ENCODE results near the gene NBDY. TPM values are rescaled to one million over a fixed set of nuclear protein-coding genes. Genes with fewer than 3 reads are reported as not detected.

Gene NBDY
- total and polyA plus RNA-seq, 2 of the 13 experiments (the other 11 are each of a cell fraction or from before 2014, with no cell fraction given), result 1.4 to 1.7 TPM

DNA sequence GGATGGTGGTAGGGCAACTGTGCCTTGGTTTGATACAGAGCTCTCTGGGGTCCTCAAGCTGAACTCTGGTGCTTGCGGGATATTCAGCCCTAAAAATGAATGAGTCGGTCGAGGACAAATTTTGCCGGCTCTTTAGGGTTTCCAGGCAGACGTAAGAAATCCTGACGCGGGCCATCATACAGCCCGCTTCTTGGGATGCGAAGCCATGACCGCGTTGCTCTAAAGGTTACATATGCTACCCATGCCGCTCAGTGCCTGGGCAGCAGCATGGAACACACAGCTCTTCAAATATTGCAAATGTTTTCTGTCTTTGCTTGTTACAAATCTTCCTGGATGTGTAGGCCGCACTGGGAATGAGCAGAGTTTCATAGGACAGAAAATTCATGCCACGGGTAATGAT lies 55.6 kb downstream of the NBDY start (continued):
- TF ChIP-seq, protein P1, sequence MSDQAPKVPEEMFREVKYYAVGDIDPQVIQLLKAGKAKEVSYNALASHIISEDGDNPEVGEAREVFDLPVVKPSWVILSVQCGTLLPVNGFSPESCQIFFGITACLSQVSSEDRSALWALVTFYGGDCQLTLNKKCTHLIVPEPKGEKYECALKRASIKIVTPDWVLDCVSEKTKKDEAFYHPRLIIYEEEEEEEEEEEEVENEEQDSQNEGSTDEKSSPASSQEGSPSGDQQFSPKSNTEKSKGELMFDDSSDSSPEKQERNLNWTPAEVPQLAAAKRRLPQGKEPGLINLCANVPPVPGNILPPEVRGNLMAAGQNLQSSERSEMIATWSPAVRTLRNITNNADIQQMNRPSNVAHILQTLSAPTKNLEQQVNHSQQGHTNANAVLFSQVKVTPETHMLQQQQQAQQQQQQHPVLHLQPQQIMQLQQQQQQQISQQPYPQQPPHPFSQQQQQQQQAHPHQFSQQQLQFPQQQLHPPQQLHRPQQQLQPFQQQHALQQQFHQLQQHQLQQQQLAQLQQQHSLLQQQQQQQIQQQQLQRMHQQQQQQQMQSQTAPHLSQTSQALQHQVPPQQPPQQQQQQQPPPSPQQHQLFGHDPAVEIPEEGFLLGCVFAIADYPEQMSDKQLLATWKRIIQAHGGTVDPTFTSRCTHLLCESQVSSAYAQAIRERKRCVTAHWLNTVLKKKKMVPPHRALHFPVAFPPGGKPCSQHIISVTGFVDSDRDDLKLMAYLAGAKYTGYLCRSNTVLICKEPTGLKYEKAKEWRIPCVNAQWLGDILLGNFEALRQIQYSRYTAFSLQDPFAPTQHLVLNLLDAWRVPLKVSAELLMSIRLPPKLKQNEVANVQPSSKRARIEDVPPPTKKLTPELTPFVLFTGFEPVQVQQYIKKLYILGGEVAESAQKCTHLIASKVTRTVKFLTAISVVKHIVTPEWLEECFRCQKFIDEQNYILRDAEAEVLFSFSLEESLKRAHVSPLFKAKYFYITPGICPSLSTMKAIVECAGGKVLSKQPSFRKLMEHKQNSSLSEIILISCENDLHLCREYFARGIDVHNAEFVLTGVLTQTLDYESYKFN (CRISPR knock-in tag; conservative IDR thresholded peaks at IDR 0.05), result no peak
- TF ChIP-seq ZNF577 (CRISPR knock-in tag; IDR thresholded peaks at IDR 0.05; ENCODE audit: borderline replicate concordance, low read depth) (no peak), EHMT2 (IDR thresholded peaks at IDR 0.05; ENCODE audit: borderline replicate concordance, low read depth, low read length) (no peak), TBP (CRISPR knock-in tag; IDR thresholded peaks at IDR 0.05) (no peak), SOX5 (CRISPR knock-in tag; IDR thresholded peaks at IDR 0.05; ENCODE audit: borderline replicate concordance) (no peak), ZNF883 (CRISPR knock-in tag; IDR thresholded peaks at IDR 0.05; ENCODE audit: not compliant biosample characterization) (no peak), SYNCRIP (IDR thresholded peaks at IDR 0.05; ENCODE audit: insufficient read depth, low read depth, low read length) (no peak)
- TF ChIP-seq, protein P2, sequence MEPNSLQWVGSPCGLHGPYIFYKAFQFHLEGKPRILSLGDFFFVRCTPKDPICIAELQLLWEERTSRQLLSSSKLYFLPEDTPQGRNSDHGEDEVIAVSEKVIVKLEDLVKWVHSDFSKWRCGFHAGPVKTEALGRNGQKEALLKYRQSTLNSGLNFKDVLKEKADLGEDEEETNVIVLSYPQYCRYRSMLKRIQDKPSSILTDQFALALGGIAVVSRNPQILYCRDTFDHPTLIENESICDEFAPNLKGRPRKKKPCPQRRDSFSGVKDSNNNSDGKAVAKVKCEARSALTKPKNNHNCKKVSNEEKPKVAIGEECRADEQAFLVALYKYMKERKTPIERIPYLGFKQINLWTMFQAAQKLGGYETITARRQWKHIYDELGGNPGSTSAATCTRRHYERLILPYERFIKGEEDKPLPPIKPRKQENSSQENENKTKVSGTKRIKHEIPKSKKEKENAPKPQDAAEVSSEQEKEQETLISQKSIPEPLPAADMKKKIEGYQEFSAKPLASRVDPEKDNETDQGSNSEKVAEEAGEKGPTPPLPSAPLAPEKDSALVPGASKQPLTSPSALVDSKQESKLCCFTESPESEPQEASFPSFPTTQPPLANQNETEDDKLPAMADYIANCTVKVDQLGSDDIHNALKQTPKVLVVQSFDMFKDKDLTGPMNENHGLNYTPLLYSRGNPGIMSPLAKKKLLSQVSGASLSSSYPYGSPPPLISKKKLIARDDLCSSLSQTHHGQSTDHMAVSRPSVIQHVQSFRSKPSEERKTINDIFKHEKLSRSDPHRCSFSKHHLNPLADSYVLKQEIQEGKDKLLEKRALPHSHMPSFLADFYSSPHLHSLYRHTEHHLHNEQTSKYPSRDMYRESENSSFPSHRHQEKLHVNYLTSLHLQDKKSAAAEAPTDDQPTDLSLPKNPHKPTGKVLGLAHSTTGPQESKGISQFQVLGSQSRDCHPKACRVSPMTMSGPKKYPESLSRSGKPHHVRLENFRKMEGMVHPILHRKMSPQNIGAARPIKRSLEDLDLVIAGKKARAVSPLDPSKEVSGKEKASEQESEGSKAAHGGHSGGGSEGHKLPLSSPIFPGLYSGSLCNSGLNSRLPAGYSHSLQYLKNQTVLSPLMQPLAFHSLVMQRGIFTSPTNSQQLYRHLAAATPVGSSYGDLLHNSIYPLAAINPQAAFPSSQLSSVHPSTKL (CRISPR knock-in tag; IDR thresholded peaks at IDR 0.05), result no peak
